HG03280 (cell line): ENCODE data around the gene CAMK1D.
"Not testable (repeated sequence)": the region's sequence is repeated elsewhere in the genome, so short reads cannot be mapped to it uniquely, and the experiment has no call there.

ENCODE experiments used
- ATAC-seq: cut with Tn5 transposase; IDR thresholded peaks from one replicate; pipeline ENCODE4 v1.9.1; 2021; ENCODE audit warnings: mild to moderate bottlenecking, moderate library complexity; ENCODE audit not compliant: unreplicated experiment

Gene CAMK1D

DNA sequence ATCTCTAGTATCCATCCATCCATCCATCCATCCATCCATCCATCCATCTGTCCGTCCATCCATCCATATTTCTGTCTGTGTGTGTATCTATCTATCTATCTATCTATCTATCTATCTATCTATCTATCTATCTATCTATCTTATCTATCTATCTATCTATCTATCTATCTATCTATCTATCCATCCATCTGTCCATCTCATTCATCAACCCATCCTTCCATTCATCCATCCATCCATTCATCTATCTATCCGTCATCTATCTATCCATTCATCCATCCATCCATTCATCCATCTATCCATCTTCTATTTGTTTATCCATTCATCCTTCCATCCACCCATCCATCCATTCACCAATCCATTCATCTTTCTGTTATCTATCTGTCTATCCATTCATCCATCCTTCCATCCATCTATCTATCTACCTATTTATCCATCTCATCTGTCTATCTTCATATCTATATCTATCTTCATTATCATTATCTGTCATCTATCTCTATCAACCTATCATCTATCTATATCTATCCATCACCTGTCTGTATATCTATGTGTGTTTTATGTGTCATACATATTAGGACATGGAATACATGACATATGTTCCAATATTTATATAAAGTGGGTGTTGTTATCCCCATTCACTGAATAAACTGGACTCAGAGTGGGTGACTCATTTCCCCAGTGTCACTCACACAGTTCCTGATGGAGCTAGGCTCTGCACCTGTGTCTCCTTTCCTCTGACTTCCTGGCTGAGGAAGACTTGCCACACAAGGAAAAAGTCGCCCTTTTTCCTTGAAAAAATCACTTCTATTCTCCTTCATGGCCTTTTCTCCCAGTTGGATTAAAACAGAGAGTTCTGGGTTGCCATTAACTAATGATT is 452.1 kb downstream of the CAMK1D start:
- ATAC-seq: no peak

DNA sequence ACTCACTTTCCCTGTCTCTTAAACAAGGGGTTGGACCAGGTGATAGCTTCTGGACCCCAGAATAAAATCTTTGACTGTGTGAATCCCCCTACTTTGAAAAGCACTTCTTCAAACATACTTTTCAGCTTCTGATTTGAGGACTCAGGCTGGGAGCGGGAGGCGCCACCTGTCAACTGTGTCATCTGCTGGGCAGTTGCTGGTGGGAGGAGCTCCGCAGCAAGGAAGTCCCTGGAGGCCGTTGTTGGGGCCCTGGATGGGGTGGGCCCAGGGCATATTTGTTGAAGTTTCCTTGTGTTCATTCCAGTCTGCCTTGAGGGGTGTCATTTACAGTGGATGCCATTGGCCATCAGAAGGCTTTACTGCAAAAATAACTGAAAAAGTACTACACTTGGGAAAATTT is 454.4 kb downstream of the CAMK1D start:
- ATAC-seq: no peak

DNA sequence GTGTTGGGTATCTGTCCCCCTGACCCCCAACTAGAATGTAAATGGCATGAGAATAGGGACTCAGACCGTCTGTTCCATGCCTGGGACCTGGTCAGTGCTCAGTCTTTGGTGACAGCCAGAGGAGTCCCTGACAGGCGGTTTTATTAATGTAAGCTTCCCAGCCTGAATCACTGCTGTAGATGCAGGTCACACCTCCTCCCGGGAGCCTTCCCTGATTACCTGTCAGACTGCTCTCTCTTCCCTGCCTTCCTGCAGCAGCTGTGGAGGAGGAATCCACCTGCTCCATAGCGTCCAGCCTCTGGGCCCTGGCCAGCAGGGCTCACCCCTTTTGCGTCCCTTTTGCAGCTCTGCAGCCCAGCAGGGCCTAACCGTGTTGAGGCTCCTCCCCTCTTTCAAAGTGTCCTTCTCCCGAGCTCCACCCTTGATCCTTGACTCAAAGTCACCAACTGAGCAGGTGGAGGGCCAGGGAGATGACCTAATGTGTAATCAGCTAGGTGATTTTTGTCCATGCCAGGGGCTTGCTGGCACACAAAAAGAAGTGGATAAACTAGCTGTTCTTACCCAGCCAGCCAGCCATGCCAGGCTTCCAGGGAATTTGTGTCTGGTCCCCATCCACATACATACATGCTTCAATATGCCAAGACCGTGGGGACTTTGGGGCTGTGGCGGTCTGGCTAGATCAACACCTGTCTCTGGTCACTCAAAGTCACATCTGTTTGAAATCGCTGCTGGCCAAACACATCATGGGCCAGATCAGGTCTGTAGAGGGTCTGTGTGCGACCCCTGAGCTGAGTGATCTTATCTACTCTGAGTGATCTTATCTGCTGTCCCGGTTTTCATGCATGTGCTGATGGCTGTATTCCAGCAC is 457.1 kb downstream of the CAMK1D start:
- no peak for ATAC-seq

DNA sequence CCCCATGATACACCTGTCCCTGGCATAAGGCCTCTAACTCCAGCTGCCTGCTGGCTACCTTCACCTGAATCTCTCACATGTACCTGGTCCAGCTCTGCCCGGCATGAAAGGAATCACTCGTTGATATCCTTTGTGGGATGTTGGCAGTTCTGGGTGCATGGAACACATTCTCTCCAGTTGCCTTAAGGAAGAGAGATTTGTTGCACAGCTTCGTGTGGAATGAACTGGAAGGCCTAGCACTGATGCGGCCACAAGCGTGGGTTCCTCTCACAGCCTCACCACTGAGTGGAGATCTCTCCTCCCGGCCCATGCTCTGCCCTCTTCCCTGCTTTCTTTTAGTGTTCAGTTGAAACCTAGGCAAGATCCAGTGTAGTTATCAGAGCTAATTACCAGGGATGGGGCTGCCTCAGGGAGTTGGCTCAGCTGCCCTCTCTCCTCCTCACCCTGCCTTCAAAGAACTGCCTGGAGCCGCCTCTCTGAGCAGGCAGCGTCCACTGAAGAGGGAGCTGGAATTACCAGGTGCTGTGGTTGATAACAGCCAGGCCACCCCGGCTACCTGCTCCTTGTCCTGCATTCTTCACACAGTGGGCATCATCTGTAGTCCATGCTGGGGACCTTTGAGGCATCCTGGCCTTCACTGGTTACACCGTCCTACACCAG is 457.9 kb downstream of the CAMK1D start:
- no peak for ATAC-seq

DNA sequence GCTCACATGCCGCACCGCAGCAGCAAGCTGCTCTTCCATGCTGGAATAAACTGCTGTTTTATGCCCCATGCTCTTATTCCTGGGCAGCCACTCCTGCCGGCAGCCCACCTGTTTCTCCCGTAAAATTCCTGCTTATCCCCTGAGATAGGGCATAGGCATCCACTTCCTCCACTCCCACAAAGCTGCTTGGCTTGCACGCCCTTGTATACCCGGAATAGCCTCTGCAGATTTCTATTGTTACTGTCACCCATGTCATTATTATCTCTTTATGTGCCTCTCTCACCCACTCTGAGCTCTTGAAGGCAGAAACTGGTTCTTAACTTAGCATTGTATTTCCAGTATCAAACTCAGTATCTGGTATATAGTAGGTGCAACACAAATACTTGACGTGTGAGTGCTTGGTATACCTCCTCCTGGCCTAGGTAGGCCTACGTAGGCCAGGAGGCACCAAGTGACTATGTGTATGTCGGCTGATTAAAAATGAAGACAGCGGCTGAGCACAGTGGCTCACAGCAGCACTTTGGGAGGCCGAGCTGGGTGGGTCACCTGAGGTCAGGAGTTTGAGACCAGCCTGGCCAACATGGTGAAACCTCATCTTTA is 458.8 kb downstream of the CAMK1D start:
- ATAC-seq: no peak

DNA sequence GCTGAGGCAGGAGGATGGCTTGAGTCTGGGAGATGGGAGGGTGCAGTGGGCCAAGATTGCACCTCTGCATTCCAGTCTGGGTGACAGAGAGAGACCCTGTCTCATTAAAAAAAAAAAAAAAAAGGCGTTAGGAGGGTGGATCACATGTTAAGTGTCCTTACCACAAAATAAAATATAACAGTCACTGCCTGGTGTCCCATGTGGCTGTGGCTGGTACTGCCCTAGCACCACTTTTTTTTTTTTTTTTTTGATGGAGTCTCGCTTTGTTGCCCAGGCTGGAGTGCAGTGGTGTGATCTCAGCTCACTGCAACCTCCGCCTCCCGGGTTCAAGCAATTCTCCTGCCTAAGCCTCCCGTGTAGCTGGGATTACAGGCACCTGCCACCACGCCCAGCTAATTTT is 460.7 kb downstream of the CAMK1D start:
- not testable (repeated sequence) for ATAC-seq

DNA sequence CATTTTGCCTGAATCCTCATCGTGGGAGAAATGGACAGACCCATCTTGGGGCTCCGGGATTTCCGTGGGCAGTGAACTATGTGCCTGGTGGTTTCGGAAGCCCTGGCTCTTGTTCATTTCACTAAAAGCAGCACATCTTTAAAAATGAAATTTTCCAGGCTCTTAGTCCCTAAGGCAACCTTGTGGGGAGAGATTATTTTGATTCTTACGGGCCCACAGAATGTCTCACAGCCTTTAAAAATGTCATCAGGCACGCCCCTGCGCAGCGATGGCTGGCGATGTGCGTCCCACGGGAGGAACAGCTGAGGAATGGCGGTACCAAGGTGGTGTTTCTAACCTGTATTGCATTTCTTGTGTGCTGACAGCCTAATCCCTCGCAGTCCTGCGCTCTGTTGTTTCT is 462.5 kb downstream of the CAMK1D start:
- no peak for ATAC-seq

DNA sequence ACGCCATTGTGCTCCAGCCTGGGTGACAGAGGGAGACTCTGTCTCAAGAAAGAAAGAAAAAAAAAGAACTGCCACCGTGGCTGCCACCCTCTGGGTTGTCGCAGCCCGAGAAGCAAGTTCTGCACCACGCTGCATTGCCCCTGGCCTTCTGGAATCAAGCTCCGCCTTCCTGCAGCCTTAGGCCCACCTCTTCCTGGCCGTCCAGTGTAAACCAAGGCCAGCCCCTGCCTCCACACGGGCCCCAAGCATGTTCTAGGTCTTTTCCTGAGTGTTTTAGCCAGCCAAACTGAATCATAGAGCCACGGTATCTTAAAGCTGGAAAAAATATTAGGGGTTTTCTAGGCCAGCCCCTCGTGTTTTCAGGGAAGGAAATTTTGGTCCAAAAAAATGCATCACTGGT is 463.2 kb downstream of the CAMK1D start:
- ATAC-seq: no peak

DNA sequence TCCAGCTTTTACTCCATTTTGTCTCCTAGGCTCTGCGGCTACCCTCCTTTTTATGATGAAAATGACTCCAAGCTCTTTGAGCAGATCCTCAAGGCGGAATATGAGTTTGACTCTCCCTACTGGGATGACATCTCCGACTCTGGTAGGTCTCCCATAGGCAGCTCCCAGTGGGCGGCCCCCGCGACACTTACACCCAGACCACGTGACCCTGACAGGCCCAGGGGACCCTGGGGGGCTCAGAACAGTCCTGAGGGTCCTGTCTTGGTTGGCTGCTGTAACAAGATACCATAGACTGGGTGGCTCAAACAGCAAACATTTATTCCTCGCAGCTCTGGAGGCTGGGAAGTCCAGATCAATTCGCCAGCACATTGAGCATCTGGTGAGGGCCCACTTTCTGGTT is 464.8 kb downstream of the CAMK1D start:
- ATAC-seq: no peak

DNA sequence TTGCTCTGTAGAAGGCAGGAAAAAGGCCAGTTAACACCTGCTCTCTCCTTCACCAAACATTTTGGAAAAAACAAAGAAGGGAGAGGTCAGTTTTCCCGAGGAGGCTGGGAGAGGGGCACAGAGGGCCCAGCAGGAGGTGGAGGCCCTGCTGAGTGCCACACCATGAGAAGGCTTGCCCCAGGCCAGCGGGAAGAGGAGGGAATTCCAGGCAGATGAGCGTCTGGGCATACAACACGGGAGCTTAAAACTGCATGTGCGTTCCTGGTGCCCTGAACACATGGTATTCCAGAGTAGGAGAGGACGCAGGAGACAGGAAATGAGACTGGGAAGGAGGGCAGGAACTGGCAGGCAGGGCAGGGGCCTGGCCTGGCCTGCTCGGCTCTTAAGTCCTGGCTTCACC is 469.7 kb downstream of the CAMK1D start:
- ATAC-seq: no peak

DNA sequence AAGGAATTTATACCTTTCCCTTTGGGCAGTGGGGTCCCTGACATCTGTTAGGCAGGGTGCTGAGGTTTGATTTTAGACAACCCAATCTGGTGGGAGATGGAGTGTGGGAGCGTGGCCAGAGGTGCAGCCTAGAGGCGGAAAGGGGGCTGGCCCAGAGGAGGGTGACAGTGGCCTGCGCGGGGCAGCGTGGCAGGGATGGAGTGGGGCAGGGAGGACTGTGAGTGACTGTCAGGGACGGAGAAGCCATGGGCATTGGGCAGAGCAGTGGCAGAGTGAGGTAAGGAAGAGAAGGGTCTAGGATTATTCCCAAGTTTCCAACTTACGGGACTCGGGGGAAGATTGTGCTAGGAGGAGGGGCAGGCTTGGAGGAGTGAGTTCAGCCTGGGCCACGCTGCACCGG is 470.3 kb downstream of the CAMK1D start:
- no peak for ATAC-seq

DNA sequence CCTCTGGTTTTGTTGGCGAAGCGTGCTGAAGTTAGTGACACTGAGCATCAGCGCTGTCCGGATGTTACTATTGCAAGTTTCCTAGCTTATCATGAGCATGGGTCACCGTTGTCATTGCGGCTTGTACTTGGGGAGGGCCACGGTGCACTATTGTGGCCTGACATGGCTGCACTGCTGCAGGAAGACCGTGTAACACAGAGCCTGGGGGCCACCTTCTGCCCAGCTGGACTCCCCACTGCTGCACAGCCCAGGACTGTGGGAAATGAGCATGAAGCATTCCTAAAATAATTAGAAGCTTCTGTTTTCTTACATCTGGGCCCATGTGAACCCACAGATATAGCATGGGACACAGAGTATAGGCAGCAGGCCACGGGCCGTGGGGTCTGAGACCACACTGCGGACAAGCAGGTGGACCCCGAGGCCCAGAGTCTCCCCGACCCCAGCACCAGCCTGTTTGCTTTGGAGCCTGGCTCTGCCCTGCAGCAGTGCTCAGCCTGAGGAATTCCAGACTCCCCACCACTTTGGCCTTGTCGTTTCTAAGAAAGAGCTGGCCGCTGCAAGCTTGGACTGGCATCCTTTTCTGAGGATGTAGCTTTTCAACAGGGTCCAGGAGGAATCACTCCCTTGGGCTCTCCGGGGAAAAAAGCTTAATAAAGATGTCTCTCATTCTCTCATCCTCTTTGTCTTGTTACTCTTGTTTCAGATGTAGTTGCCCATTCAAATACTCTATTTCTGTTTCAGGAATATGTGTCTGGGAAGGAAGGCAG is 473.0 kb downstream of the CAMK1D start:
- no peak for ATAC-seq

DNA sequence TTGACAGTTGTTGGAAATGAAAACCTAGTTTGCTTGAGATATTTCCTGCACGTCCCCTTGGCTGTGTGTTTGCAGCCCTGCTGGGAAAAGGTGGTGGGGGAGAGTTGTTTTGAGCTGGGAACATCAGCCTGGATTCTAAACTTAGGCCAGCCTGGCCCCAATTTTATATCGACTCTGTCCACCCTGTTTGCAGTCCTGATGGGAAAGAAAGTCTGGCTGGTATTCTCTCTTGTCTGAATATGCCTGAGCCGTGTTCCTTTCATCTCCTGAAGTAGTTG is 473.5 kb downstream of the CAMK1D start:
- no peak for ATAC-seq

DNA sequence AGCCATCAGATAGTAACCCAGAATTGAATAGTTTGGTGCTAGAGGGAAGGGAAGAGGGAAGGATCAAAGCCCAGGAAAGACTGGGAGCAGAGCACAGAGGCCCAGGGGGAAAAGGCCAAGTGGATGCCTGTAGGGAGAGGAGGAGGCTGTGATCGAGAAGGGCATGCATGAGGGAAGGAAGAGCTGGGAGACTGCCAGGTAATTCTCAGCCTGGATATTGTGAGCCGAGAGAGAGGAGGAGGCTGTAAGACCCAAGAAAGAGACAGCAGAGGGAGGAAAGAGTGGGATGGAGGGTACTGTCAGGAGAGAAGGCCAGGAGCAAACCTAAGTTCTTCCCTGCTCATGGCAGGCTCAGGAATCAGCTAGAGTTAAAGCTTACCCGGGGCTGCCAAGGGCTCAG is 474.0 kb downstream of the CAMK1D start:
- ATAC-seq: no peak

DNA sequence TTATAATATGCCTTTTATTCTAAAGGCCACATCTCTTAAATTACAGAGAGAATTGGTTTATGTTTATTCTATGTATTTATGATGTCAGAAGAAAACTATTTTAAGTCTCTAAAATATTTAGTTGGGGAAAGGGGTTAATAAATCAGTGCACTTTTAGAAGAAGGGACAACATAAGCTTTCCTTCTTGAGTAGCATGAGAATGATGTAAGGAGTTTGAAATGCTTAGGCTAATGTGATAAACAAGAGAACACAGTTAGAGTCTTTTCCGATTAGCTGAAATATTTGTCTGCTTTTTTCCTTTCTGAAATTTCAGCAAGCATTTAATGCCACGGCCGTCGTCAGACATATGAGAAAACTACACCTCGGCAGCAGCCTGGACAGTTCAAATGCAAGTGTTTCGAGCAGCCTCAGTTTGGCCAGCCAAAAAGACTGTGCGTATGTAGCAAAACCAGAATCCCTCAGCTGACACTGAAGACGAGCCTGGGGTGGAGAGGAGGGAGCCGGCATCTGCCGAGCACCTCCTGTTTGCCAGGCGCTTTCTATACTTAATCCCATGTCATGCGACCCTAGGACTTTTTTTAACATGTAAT is 476.0 kb downstream of the CAMK1D start:
- ATAC-seq: no peak

DNA sequence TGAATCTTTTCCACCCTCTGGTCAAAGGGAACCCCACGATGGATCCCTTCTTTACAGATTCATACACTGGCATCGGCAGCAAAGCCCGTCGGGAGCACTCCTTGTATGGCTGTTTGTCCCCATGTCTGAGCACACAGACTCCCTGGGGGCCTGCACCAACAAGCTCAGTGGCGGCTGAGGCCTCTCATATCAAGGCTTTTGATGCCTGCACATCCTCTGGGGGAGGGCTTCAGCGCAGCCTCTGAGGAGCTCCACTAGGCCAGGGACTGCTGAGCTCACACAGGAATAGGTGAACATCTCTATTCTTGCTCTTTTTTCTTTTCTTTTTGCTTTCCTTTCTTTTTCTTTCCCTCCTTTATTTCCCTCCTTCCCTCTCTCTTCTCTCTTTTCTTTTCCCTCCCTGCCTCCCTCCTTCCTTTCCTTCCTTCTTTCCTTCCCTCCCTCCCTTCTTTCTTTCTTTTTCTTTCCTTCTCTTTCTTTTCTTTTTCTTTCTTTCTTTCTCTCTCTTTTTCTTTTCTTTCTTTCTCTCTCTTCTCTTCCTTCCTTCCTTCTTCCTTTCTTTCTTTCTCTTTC is 477.5 kb downstream of the CAMK1D start:
- ATAC-seq: no peak

DNA sequence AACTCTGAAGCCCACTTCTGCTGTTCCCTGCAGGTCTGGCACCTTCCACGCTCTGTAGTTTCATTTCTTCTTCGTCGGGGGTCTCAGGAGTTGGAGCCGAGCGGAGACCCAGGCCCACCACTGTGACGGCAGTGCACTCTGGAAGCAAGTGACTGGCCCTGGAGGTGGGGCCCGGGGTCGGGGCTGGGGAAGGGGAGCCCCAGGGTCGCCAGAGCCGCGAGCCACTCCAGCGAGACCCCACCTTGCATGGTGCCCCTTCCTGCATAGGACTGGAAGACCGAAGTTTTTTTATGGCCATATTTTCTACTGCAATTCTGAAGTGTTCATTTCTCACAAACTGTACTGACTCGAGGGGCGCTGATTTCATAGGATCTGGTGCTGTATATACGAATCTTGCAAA is 479.4 kb downstream of the CAMK1D start:
- ATAC-seq: no peak

DNA sequence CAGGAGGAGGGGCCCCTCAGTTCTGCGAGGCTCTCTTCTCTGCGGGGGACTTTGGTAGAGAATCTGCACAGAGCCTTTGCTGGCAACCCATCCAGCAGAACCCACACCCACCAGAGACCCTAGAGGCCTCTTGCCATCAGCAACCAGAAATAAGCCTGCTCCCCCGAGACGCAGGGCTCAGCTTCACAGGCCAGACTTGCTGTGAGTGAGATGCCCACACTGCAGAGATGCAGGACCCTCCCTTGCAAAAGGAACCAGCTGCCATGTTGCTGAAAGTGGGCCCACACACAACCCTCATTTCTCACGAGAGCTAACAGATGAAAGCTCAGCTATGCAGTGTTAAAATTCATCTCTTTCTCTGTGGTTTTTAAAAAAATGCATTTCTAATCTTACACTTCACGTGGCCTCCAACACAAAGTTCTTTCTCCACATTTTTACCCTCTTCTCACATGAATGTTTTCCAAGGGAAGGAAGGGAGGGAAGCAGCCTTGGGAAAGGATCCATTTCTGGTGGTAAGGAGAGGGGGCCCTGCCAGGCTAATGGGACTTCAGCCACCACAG is 480.6 kb downstream of the CAMK1D start:
- ATAC-seq: no peak

DNA sequence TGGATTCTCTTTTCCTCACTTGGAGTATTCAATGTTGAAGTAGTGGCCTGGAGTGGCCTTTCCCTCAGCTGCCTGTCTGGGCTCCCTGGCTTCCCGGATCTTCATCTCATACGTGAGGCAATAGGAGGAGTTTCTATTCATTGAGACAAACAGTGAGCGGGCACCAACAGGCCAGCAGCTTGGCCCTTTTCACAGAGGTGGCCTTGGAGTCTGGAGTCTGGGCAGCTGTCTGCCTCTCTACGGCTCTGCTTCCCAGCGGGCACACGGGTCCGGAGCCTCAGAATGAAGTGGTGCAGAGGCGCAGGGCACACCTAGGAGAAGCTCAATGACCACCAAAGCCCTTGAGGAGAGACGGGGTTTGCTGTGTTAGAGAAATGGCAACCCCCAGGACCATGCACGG is 482.7 kb downstream of the CAMK1D start:
- no peak for ATAC-seq

DNA sequence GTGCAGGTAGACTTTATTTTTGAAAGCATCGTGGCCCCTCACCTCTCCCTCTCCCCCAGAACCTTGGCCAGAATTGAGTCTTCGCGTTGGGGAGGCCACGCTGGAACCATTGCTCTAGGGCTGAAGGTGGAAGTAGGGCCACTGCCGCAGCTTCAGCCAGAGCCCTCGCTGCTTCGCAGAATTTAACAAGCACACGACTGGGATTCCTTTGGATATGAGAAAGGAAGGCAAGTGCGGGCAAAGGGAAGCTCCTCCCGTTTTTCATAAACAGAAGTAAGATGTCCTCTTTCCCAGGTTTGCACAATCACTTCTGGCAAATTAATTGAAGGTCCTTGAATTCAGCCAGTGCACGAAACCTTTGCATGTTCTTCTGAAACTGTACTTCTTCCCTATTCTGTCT is 484.1 kb downstream of the CAMK1D start:
- ATAC-seq: no peak
